ENCODE measurements around the gene FBXL15.

DNA sequence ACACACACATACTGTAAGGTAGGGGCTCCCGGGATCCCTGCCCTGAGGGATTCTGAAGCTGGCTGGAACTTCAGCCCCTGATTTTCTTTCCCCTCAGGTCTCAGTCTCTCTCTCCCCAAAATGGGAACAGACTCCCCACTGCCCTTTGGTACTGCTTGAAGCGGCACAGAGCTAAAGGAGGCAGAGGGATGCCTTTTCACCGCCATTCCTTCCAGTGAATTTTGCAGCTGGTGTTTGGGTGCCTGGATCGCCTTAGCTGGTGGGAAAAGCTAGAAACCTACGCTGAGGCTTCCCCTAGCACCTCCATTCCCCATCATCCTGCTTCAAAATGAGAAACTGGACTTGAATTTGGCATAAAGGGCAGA lies 14.5 kb downstream of the FBXL15 start:
- TF ChIP-seq, protein P1, sequence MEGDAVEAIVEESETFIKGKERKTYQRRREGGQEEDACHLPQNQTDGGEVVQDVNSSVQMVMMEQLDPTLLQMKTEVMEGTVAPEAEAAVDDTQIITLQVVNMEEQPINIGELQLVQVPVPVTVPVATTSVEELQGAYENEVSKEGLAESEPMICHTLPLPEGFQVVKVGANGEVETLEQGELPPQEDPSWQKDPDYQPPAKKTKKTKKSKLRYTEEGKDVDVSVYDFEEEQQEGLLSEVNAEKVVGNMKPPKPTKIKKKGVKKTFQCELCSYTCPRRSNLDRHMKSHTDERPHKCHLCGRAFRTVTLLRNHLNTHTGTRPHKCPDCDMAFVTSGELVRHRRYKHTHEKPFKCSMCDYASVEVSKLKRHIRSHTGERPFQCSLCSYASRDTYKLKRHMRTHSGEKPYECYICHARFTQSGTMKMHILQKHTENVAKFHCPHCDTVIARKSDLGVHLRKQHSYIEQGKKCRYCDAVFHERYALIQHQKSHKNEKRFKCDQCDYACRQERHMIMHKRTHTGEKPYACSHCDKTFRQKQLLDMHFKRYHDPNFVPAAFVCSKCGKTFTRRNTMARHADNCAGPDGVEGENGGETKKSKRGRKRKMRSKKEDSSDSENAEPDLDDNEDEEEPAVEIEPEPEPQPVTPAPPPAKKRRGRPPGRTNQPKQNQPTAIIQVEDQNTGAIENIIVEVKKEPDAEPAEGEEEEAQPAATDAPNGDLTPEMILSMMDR (IDR thresholded peaks at IDR 0.05 in 2 of 3, conservative IDR thresholded peaks at IDR 0.05 in 1 of 3; ENCODE audit: insufficient read depth in 2 of 3, low read depth in 1 of 3, low read length in 3 of 3): no peak
- no peak for TF ChIP-seq EZH2 (IDR thresholded peaks at IDR 0.05; ENCODE audit: borderline replicate concordance, low read depth, low read length)
- TF ChIP-seq GATAD2B (IDR thresholded peaks at IDR 0.05; ENCODE audit: borderline replicate concordance): no peak
- no peak for TF ChIP-seq POLR2A (conservative IDR thresholded peaks at IDR 0.05)
- no peak for TF ChIP-seq EP300 (IDR thresholded peaks at IDR 0.05; ENCODE audit: low read length)
- TF ChIP-seq JUNB (CRISPR knock-in tag; conservative IDR thresholded peaks at IDR 0.05): no peak
- TF ChIP-seq, protein P2, sequence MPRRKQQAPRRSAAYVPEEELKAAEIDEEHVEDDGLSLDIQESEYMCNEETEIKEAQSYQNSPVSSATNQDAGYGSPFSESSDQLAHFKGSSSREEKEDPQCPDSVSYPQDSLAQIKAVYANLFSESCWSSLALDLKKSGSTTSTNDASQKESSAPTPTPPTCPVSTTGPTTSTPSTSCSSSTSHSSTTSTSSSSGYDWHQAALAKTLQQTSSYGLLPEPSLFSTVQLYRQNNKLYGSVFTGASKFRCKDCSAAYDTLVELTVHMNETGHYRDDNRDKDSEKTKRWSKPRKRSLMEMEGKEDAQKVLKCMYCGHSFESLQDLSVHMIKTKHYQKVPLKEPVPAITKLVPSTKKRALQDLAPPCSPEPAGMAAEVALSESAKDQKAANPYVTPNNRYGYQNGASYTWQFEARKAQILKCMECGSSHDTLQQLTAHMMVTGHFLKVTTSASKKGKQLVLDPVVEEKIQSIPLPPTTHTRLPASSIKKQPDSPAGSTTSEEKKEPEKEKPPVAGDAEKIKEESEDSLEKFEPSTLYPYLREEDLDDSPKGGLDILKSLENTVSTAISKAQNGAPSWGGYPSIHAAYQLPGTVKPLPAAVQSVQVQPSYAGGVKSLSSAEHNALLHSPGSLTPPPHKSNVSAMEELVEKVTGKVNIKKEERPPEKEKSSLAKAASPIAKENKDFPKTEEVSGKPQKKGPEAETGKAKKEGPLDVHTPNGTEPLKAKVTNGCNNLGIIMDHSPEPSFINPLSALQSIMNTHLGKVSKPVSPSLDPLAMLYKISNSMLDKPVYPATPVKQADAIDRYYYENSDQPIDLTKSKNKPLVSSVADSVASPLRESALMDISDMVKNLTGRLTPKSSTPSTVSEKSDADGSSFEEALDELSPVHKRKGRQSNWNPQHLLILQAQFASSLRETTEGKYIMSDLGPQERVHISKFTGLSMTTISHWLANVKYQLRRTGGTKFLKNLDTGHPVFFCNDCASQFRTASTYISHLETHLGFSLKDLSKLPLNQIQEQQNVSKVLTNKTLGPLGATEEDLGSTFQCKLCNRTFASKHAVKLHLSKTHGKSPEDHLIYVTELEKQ (CRISPR knock-in tag; IDR thresholded peaks at IDR 0.05): no peak
- TF ChIP-seq HNRNPL (IDR thresholded peaks at IDR 0.05; ENCODE audit: low read depth, low read length): no peak
